ENCODE data around the gene KRT31. TPM values are rescaled to one million over a fixed set of nuclear protein-coding genes. Genes with fewer than 3 reads are reported as not detected.

Gene KRT31
- not detected in 2 replicates for total RNA-seq

GRCh38 chr17:41396996-41397660 is at the start of gene KRT31:
TSS of gene KRT31 (minus strand) at chr17:41397608. CDS start at chr17:41397539, 69 bp downstream.

GRCh38 chr17:41440531-41441033 is 43.2 kb upstream of the KRT31 start, which contains the start of gene KRT38:
TSS of gene KRT38 (minus strand) at chr17:41440983. CDS start at chr17:41440921, 62 bp downstream.

DNA sequence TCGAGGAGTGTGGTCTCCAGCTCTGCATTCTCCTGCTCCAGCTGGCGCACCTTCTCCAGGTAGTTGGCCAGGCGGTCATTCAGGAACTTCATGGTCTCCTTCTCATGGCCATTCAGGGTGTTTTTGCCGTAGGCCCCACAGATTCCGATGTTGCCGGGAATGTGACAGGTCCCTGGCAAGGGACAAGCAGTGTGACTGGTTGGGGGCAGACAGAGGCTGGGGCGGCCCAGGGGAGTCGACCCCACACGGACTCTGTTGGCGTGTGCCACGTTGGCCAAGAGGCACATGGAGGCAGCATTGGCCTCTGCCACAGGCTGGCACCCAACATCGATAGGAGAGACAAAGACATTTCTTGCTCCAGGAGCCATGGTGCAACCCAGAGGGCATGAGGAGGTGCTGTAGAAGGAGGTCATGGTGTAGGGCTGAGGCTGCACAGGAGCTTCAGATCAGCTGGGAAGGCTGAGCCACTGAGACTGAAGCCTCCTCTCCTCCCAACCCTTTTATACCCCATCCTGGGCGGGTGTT is 26.8 kb upstream of the KRT31 start, which contains the start of gene KRT37:
Gene KRT37, minus strand, starts transcription at position 475 of the 525 bp plus-strand sequence. Its CDS starts 62 bp downstream, at position 413.

GRCh38 chr17:41381943-41382342 is 15.5 kb downstream of the KRT31 start, which contains the start of gene KRT34:
TSS of gene KRT34 (minus strand) at chr17:41382306. CDS start at chr17:41382246, 60 bp downstream.

GRCh38 chr17:41369713-41370112 is 27.7 kb downstream of the KRT31 start, which contains the start of gene KRT33B:
TSS of gene KRT33B (minus strand) at chr17:41369813. CDS start at chr17:41369750, 63 bp downstream.

GRCh38 chr17:41350381-41350878 is 47.0 kb downstream of the KRT31 start, which contains the start of gene KRT33A:
TSS of gene KRT33A (minus strand) at chr17:41350828. CDS start at chr17:41350767, 61 bp downstream.

Other genes with a start within 250 kb of the KRT31 start
- gene KRTAP4-5, start 247.8 kb downstream of the KRT31 start, total RNA-seq, result not detected in 2 replicates
- not detected in 2 replicates for gene KRTAP4-4, start 236.9 kb downstream of the KRT31 start, total RNA-seq
- not detected in 2 replicates for gene KRTAP4-3, start 229.4 kb downstream of the KRT31 start, total RNA-seq
- gene KRTAP4-2, start 219.4 kb downstream of the KRT31 start, total RNA-seq, result not detected in 2 replicates
- gene KRTAP4-1, start 212.7 kb downstream of the KRT31 start, total RNA-seq, result not detected in 2 replicates
- not detected in 2 replicates for gene KRTAP9-1, start 207.7 kb downstream of the KRT31 start, total RNA-seq
- not detected in 2 replicates for gene KRTAP9-2, start 171.0 kb downstream of the KRT31 start, total RNA-seq
- gene KRTAP9-3, start 165.2 kb downstream of the KRT31 start, total RNA-seq, result not detected in 2 replicates
- not detected in 2 replicates for gene KRTAP9-8, start 159.6 kb downstream of the KRT31 start, total RNA-seq
- gene KRTAP9-4, start 147.9 kb downstream of the KRT31 start, total RNA-seq, result not detected in 2 replicates
- gene KRTAP9-9, start 142.2 kb downstream of the KRT31 start, total RNA-seq, result not detected in 2 replicates
- gene KRTAP9-6, start 132.2 kb downstream of the KRT31 start, total RNA-seq, result not detected in 2 replicates
- not detected in 2 replicates for gene KRTAP9-7, start 121.9 kb downstream of the KRT31 start, total RNA-seq
- gene KRTAP29-1, start 94.8 kb downstream of the KRT31 start, total RNA-seq, result not detected in 2 replicates
- not detected in 2 replicates for gene KRTAP16-1, start 88.3 kb downstream of the KRT31 start, total RNA-seq
- gene KRTAP17-1, start 81.9 kb downstream of the KRT31 start, total RNA-seq, result not detected in 2 replicates
- gene KRT33A, start 46.8 kb downstream of the KRT31 start, total RNA-seq, result not detected in 2 replicates
- gene KRT33B, start 27.8 kb downstream of the KRT31 start, total RNA-seq, result not detected in 2 replicates
- gene KRT34, start 15.3 kb downstream of the KRT31 start, total RNA-seq, result 0.91 TPM in 1 of 2 replicates, not detected in the other
- gene KRT37, start 27.0 kb upstream of the KRT31 start, total RNA-seq, result not detected in 2 replicates
- not detected in 2 replicates for gene KRT38, start 43.4 kb upstream of the KRT31 start, total RNA-seq
- not detected in 2 replicates for gene KRT32, start 69.8 kb upstream of the KRT31 start, total RNA-seq
- not detected in 2 replicates for gene KRT35, start 83.5 kb upstream of the KRT31 start, total RNA-seq
- gene KRT36, start 92.3 kb upstream of the KRT31 start, total RNA-seq, result not detected in 2 replicates
- not detected in 2 replicates for gene KRT13, start 108.0 kb upstream of the KRT31 start, total RNA-seq
- gene KRT15, start 121.3 kb upstream of the KRT31 start, total RNA-seq, result 0.65 and 1.1 TPM in 2 replicates
- 23.1 and 78.7 TPM in 2 replicates for gene KRT19, start 130.7 kb upstream of the KRT31 start, total RNA-seq
- gene KRT9, start 174.5 kb upstream of the KRT31 start, total RNA-seq, result not detected in 2 replicates
- gene KRT14, start 189.3 kb upstream of the KRT31 start, total RNA-seq, result not detected in 2 replicates
- gene KRT16, start 215.2 kb upstream of the KRT31 start, total RNA-seq, result 0.30 TPM in 1 of 2 replicates, not detected in the other
- gene KRT17, start 227.0 kb upstream of the KRT31 start, total RNA-seq, result 0.32 and 0.61 TPM in 2 replicates

Data from epithelial cell of umbilical artery (primary cell).